GM12874 (cell line): Measurements from ENCODE around the gene GRK1.

Experiments
- TF ChIP-seq, protein P1 (sequence below): IDR thresholded peaks from 2 replicates; pipeline ENCODE4 v1.5.1; 2011; ENCODE audit warnings: low read depth, mild to moderate bottlenecking, control low read depth, low read length, moderate library complexity; ENCODE audit not compliant: insufficient read depth

The GRK1 gene

DNA sequence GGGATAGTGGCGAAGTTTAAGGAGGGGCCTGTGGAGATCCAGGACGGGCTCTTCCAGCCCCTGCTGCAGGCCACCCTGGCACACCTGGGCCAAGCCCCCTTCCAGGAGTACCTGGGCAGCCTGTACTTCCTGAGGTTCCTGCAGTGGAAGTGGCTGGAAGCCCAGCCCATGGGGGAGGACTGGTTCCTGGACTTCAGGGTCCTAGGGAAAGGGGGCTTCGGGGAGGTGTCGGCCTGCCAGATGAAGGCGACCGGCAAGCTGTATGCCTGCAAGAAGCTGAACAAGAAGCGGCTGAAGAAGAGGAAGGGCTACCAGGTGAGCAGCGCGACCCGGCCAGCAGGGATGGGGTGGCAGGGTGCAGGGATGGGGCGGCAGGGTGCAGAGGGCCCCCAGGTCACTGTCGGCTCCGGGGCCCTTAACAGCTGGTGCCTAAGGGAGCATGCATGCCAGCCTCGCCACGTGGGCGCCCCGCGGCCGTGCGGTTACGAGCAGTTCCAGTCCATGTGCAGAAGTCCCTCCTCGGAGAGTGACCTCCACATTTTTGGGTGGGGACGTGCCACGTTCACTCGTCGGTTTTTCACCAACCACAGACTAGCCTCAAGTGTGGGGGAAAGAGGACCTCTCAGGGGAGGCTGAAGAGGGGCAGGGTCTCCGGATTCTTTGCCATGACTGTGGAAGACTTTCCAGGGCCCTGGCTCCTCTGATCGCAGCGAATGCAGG lies 912 bp downstream of the GRK1 start:
- TF ChIP-seq, protein P1, sequence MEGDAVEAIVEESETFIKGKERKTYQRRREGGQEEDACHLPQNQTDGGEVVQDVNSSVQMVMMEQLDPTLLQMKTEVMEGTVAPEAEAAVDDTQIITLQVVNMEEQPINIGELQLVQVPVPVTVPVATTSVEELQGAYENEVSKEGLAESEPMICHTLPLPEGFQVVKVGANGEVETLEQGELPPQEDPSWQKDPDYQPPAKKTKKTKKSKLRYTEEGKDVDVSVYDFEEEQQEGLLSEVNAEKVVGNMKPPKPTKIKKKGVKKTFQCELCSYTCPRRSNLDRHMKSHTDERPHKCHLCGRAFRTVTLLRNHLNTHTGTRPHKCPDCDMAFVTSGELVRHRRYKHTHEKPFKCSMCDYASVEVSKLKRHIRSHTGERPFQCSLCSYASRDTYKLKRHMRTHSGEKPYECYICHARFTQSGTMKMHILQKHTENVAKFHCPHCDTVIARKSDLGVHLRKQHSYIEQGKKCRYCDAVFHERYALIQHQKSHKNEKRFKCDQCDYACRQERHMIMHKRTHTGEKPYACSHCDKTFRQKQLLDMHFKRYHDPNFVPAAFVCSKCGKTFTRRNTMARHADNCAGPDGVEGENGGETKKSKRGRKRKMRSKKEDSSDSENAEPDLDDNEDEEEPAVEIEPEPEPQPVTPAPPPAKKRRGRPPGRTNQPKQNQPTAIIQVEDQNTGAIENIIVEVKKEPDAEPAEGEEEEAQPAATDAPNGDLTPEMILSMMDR, result no peak

DNA sequence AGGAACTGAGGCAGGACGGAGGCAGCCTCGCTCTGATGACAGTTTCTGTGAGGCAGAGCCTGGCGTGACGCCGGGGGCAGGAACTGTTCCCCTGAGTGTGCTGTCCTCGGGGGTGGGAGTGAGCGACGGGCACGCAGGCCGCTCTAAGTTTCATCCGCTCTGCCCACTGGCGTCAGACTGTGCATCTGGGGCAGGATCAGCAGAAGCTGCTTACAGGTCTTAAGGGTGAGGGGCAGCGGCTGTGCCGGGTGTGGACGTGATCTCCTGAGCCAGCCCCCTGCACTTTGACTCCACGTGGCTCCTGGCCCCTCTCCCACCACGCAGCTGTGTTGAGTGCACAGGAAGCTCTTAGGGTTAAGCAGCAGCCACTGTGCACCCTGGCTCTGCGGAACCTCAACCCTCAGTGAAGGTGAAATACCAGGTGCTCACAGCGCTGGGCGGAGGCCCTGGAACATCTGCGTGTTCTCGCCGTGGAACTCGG lies 1.5 kb downstream of the GRK1 start:
- TF ChIP-seq, protein P1, result no peak

DNA sequence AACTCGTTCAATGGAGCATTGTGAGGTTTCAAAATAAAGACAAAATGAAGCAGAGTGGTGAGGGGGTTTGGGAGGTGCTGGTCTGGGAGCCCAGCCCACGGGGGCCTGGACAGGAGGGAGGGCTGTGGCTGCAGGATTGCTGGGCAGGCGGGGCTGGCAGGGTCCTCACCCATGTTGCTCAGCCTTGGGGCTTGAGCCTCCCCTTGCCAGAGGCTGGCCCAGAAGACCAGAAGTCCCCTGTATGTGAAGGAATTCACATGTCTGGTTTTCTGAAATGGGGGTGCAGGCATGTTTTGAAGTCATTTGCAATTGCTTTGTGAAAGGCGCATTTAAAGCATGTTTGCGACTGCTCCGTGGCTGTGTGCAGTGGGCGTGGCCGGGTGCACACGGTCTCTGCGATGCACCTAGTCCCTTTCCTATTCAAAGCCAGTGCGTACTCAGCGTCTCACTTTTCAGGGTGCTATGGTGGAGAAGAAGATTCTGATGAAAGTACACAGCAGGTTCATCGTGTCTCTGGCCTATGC lies 2.3 kb downstream of the GRK1 start:
- TF ChIP-seq, protein P1, result no peak

DNA sequence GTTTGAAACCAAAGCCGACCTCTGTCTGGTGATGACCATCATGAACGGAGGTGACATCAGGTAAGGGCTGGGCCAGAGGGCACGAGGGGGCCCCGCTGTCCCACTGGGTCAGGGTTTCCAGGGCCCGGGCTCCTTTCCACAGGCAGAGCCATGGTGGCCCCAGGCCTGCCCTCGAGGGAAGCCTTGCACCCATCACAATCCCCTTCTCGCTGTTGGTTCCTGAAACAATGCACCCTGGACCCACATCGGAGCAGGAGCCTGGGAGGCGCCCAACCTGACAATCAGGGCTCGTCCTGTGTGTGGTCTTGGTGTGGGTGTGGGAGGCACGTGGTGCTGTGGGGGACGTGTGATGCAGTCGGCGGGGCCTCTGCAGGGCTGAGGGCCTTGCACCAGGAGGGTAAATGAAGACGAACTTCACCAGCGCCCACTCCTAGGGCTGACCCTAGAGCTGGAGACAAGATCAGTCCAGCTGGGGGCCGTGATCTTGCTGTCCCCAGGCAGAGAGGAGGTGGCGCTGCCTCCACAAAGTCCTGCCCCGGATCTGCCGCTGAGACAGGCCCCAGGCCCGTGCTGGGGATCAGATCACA lies 2.8 kb downstream of the GRK1 start:
- TF ChIP-seq, protein P1, result no peak

DNA sequence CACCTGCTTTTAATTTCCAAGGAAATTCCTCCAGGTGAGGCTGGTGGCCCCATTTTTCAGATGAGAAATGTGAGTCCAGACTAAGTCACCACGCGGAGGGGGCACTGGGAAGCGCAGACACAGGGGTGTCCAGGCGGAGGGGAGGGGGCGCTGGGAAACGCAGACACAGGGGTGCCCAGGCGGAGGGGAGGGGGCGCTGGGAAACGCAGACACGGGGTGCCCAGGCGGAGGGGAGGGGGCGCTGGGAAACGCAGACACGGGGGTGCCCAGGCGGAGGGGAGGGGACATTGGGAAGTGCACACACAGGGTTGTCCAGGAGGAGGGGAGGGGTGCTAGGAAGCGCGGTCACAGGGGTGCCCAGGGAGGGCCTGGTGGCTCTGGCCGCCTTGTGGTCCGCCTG lies 3.5 kb downstream of the GRK1 start:
- TF ChIP-seq, protein P1, result no peak

DNA sequence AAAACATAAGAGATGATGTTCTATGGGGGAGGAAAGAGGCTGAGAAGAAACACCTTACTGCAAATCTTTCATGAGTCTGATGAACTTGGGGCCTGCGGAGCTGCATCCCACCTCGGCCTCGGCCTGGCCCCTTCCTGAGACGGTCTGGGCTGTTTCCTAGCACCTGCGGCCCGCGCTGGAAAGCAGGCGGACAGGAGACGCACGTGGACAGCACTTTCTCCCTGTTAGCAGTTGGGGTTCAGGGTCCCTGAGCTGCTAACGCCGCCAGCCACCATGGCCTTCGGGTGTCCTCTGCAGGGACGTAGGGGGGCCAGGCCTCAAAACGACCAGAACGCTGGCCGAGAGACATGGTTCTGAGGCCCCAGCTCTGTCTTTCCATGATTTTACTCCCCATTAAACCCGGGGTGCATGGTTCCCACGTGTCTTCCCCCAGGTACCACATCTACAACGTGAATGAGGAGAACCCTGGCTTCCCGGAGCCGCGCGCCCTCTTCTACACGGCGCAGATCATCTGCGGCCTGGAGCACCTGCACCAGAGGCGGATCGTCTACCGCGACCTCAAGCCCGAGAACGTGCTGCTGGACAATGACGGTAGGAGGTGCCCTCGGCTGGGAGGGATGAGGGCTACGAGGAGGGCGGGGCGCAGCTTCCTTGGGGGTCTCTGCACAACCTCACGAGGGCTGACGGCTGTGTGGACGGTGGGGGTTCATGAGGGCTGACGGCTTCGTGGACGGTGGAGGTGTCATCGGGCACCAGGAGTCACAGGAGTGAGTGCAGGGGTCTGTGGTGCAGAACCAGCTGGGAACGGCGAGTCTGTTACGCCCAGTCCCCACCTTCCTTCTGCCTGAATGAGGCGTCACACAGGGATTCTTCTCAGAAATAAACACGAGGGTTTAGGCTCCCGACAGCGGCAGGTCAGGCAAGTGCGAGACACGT lies 4.3 kb downstream of the GRK1 start:
- TF ChIP-seq, protein P1, result no peak
